Myocyte (in vitro differentiated cells): Measurements from ENCODE around the gene TEAD1. TPM values are rescaled to one million over a fixed set of nuclear protein-coding genes. Genes with fewer than 3 reads are reported as not detected.

Source experiments
- DNase-seq: peaks from one replicate; pipeline ENCODE4 v3.0.0-alpha.2; 2012; ENCODE audit warnings: low read depth
- total RNA-seq: library from RNA; depleted of rRNA; stranded (reverse); fragments of >200 nt; gene quantifications from 2 replicates; pipeline ENCODE4 v1.2.3, GENCODE V29; 2014

The TEAD1 gene
- total RNA-seq, 1 donor from 2014 or later, result 136 TPM

DNA sequence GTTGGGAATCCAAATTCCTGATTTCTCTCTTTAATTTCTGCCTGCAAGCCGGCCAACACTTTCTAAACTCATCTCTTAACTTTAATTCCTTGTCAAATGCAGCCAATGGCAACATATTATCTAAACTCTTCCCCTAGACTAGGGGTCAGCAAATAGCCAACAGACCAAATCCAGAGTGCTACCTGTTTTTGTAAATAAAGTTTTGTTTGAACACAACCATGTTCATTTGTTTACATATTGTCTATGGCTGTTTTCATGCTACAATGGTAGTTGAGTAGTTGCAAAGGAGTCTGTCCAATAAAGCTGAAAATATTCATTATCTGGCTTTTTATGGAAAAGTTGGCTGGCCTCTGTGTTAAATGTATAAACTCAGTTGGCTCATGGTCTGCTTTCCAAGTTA is 297.7 kb downstream of the TEAD1 start:
- DNase-seq, result no peak

DNA sequence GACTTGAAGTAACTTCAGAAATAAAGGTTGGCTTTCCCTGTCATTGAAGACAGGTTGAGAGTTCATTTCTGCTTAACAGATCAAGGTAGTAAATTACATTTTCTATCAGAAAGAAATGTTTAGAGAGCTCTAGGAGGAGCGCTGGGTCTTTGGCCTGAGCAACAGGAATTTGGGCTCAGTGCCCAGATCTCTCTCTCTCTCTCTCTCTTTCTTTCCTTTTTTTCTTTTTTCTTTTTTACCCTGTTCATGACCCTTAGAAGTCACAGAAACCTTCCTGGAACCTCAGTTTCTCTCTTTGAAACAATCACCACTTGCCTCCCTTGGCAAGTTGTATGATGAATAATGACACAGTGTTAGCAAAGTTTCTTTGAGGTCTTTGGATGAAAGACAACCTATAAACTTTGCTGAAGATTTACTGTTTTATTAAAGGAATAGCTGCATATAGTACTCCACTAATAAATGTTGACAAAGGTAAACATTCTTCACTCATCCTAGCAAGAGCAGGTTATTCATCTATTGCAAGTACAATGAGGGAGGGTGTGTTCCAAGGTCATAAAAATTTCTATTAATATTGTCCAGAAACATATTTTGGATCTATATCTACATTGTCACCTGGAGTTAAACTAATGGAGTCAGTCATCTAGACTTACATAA is 299.4 kb downstream of the TEAD1 start:
- DNase-seq, result no peak

DNA sequence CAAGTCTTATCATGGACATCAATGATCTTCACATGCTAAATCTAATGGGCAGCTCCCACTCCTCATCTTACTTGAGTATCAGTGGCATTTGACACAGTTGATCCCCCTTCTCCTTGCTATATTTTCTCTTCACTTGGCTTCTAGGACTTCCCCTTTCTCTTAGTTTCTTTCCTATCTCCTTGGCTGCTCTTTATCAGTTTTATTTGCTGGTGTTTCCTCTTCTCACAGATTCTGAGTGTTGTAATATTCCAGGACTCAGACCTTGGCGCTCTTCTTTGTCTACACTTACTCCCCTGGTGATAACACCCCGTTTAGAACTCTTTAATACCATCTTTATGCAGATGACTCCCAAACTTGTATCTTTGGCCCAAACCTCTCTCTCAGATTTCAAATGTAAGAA is 301.0 kb downstream of the TEAD1 start:
- DNase-seq, result no peak

DNA sequence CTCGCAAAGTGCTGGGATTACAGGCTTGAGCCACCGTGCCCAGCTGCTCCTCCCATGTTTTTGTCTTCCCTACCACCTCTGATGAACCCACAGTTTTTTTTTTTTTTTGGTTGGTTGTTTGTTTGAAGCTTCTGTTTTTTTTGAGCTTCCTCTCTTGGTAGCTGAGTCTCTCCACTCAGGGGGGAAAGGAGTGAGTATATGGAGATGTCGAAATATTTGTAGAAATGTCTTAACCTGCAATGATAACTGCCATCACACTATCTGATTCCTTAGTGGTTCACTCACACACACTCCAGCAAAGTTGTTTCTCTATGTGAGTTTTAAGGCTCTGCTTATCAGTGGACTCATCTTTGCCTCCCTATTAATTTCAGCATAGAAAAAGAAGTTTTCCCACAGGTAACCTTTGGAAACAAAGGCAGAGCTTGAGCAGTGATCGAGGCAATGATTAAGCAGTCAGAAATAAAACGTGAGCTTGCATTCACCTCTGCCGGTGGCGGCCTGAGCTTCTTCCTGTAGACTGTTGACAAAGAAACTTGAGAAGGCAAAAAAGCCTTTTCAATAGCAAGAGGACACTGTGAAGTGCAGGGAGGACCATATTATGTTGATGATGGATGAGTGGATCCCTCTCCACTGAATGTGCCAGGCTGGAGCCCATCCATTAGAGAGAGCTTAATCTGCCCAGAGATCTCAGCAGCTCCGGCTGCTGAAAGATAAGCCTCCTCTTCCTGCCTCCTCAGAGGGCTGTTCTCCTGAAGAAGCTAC is 305.9 kb downstream of the TEAD1 start:
- no peak for DNase-seq

DNA sequence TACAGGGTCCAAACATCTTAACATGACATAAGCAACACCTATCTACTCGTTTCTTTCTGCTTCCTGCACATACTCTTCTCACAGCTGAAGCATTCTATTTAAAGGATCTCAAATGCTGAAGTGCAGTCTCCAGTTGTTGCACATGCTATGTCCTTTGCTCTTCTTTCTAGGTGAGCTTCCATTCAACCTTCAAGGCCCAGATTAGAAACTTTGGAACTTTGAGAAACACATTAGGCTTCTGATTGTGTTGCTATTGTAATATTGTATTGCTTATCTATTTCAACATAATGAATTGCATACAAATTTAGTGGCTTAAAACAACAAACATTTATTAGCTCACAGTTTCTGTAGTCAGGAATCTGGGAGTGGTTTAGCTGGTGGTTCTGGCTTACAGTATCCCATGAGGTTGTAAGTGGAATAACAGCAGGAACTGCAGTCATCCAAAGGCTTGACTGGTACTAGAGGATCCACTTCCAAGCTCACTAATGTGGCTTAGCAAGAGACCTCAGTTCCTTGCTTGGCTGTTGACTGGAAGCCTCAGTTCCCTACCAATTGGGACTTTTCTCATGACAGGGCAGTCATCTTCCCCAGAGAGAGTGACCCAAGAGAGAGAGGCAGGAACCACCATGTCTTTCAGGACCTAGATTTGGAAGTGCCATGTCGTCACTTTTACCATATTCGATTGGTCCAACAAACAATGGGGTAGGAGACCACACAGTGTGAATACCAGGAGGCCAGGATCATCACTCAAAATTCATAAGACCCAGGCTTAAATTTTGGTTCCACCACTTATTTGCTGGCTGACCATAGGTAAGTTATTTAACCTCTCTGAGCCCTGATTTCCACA is 307.7 kb downstream of the TEAD1 start:
- no peak for DNase-seq

DNA sequence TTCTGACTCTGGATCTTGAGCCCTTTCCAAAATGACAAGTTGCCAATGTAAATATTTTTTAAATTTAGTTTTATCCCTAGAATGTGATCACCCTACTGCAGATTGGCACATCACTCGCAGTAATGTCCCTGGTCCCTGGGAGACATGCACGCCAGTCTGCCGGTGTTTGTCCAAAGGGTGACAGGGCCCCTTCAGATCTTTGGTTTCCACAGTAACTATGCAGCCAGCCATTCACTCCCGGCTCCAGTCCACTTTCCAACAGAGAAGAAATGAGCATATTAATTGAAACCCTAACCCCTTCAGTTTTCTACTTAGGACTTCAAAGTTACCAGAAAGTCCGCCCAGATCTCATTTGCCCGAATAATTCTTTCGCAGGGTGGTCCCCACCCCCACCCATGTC is 309.1 kb downstream of the TEAD1 start:
- no peak for DNase-seq

- DNase-seq, result no peak
Observed at GRCh38 chr11:12986194-12986898, 312.1 kb downstream of the TEAD1 start.

- DNase-seq, result no peak
Observed at GRCh38 chr11:12989428-12990161, 315.4 kb downstream of the TEAD1 start.

DNA sequence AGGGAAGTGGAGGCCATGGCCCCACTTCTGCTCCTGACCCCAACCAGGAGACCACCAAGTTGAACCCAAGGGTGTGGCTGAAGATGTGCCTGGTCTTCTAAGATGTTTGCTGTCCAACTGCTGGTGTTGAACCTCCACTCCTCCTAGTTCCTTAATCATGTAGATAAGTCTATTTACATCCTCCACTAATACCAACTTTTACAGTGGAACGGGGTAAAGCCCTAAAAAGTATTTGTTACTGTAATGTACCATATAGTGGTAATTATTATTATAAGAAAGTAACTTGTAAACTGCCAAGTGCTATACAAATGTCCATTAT is 315.9 kb downstream of the TEAD1 start:
- no peak for DNase-seq

DNA sequence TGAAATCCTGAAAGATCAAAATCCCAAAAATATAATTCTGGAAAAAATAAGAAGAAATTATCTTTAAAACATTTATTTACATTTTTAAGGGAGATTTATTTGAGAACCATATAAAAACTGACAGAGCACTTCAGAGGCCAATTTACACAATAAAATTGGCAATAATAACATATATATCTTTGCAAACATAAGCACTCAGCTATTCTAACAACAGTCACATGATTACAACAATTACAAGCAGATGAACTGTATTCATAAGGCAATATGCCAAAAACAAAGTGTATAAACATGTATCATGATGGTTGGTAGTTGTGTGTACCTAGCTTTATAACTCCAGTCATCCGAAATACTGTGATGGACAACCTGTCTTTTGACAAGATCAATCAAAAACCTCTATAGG is 317.2 kb downstream of the TEAD1 start:
- DNase-seq, result no peak

GRCh38 chr11:12993626-12994025 is 319.4 kb downstream of the TEAD1 start:
- DNase-seq, result no peak
